Right renal pelvis (tissue), 4 donors: ENCODE data around the gene TTC21A. TPM values are rescaled to one million over a fixed set of nuclear protein-coding genes. Genes with fewer than 3 reads are reported as not detected.

Source experiments
- DNase-seq, 4 donors: peaks; one replicate each; pipeline ENCODE4 v3.0.0-alpha.2; 2013; ENCODE audit warnings: low read depth in 4 of 4, low spot score in 3 of 4, missing footprints in 1 of 4
- polyA plus RNA-seq, 4 donors: library from polyadenylated mRNA; unstranded; fragments of 120-200 nt; gene quantifications; one replicate each; pipeline ENCODE4 v1.2.1, GENCODE V29; 2013; ENCODE audit not compliant: insufficient read length in 4 of 4

The TTC21A gene
- polyA plus RNA-seq, 4 donors, result 5.9 to 10.9 (median 7.5) TPM

DNA sequence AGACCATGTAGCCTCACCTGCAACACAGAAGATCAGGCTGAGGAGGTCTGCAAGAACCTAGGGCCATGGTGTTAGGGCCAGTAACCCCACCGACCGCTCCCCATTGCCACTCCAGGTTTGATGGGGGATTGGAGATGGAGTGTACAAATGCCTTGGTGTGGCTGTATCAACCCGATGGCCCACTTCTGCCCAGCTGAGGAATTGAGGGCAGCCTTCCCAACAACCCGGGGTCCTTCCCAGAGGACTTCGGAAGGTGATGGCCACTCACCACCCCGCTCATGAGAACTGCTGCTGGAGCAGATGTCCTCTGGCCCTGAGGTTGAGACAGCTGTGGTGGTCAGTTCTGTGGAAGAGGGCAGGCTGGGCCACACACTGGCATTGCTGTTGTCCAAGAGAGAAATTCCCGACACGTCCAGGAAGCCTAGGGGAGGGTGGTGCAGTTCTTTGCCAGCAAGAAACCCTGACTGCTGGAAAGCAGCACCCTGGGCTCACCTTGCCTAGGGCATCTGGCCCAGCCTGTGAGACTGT is 8.9 kb upstream of the TTC21A start:
- no peak for DNase-seq

DNA sequence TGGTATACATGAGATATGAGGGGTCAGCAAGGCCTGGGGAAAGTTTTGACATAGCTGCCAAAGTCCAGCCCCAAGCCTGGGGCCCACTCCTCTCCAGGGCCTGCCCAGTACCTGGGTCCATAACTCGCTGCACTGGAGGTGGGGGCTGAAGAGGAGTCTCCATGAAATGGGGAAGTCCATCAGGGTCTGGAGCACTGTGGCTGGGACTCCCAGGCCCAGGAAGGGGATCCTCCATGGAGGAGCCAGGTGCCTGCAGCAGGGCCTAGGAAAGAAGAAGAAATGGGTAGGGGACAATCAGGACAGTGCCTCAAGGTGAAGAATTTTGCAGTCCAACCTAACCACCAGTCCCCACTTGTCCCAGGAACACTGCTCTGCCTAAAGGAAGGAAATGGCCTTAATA is 8.2 kb upstream of the TTC21A start:
- no peak for DNase-seq

DNA sequence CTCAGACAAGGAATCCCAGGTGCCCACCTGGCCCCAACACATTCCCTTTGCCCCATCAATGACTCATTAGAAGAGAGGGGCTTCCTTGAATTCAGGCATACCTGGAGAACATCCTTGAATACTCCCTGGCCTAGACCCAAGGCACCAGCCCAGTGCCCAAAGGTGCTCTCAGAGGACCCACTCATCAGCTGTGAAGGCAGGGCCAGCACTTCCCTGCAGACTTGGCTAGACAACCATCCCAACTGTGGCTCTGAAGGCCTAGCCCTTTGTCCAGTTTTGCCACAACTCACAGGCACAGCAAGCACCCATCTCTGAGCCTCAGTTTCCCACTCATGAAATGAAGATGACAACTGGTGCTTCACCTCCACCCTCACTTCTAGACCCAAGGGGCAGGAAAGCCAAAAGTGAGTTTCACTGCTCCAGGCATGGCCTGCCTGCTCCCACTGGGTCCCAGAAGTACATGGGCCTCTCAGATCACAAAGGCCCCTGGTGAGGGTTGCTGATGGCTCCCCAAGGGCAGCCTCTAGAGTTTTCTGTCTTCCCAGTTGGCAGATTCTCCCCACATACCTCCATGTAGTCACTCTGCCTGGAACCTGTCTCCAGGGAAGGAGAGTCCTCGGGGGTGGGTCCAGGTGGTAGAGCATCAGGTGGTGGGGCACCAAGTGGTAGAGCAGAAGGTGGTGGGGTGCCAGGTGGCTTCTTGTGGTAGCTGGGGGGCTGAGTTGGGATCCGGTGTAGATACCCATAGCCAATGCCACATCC is 7.6 kb upstream of the TTC21A start:
- no peak for DNase-seq

DNA sequence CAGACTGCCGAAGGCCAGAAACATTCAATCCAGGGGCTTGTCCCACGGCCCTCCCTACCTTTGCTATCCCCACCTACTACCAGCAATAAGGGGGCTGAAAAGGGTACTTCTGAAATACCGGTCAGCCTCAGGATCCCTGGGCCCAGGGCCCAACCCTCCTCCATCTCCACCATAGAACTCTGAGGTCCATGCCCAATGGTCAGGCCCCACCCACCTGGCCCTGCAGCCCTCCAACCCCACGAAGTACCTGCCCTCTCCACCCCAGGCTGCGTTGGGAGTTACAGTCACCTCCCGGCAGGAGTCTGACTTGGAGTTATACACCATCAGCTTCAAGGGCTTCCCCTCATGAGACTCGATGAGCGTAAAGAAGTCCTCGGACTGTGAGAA is 7.0 kb upstream of the TTC21A start:
- DNase-seq, result no peak

DNA sequence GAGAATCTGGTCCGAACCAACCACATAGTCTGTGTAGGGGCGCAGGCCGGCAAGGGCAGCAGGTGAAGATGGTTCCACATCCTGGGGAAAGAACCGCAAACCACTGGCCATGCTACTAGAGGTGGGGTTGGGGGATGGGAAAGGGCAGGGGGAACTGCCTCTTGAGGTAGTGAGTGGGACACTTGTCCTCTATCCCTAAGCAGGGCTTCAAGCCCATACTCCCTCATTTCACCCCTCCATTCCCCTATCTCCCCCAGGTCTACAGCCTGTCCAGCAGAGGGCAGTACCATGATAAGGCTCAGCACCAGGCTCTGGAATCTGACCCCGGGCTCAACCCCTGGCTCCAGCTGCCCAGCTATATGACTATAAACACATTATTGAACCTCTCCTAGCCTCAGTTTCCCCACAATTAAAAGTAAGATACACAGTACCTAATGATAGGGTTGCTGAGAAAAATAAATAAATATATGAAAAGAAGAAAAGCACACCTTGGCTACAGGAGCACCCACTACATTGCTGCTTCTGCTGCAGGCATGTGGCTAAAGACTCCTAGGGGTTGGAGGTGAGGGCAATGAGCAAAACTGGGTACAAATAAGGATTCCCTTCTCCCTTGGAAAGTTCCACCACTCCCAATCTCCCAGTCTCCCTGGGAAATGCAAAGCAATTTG is 6.3 kb upstream of the TTC21A start:
- no peak for DNase-seq

DNA sequence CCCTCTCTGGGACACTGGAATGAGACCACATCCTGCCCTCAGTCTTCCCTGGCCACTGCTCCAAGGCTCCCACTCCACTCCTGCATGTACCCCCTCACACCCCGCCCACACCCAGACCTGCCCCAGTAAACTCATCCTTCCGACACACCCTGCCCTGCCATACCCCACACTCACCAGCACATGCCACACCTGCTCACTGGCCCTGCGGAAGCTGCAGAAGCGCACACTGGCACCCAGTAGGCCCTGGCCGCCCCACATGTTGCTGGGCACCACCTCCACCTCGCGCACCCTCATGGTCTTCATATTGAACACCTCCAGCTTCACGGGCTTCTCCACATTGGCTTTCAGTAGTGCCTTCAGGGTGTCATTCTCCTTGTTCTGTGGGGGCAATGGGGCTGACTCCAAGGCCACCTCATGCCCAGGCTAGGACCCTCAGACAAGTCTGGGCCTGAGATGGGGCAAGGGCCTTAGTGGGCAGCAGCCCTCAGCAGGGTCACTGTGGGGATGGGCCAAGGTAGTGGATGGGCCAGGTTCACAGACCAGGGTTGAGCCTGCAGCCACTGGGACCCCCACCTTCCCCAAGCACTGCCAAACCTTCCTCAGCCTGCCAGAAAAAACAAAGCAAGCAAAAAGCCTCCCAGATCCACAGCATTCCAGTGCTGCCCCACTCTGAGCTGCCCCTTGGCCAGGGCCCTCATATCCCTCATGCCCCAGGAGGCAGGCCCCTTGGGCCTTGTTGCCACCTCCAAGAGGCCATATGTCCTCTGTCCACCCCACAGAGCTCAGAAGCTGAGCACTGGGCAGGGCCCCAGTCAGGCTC is 4.8 kb upstream of the TTC21A start:
- DNase-seq, result no peak

DNA sequence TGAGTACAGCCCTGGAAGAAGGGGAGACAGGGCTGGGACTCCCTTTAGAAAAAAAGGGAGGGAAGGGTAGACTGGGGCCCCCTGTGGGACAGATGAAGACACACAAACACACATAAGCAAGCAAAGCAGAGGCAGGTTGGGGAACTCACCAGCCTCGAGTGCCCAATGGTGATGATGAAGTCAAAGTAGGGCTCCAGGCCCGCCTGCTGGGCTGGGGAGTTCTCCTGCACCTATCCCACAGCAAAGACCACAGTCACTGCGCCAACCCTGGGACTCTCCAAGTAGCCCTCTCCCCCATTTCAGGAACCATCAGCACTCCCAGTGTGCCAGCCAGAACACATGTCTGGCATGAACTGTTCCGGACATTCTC is 4.2 kb upstream of the TTC21A start:
- no peak for DNase-seq

DNA sequence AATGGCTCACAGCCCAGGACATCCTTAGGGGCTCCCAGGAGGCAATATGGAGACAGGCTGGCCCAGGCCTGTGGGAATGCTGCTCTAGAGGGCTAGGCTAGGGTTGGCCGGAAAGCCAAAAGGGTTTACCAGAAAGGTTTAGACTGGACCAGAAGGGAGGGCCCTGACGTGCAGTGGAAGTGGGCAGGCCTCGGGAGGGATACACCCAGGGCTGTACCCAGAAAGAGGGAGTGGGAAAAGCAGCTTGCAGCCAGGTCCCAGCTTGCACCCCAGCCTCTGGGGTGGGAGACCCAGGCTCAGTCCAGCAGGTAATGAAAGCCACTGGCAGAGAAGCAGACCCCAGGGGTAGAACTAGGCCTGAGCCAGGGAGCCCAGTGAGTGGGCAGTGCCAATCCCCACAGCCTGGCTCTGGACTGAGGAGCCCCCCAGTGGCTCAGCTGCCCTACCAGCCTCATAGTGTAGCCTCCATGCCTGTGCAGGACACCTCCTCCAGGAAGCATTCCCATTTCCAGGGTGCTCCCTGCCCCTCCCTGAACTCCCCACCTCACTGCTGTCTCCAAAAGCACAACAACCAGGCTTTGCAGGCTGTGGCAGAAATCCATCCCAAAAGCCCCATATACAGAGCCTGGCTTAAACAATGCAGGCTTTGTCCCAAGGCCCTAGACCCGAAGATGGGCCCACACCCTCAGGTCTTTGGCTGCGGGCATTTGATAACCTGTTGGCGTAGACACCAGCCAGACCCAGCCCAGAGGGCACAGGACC is 3.5 kb upstream of the TTC21A start:
- no peak for DNase-seq

DNA sequence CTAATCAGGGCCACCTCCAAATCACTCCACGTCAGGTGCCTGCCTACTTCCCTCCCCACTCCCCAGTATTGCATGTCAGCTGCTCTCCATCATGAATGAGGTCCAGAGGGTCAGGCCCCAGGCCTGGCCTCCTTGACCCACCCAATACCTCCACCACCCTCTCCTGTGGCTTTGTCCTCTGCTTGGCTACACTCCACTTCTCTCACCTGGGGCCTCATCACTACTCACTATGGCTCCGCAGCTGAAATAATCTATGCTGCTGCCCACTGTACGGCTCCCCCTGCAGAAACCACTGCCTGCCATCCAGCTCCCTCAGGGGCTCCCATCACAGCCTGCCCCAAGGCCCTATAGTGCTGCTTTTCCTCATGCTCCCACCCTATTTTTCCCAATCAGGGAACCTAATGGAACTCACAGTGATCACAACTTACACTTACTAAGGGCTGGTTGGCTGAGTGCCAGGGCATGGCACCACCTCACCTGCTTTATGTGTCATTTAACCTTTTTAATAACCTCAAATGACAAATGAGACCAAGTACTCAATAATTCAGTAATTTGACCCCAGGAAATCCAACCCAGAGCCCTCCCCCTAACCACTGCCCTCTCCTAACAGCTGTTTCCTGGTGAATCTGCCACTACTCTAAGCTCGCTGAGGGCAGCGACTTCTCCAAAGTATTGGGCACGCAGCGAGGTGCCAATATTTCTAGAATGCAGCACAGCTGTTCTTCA is 2.4 kb upstream of the TTC21A start:
- DNase-seq, result no peak

DNA sequence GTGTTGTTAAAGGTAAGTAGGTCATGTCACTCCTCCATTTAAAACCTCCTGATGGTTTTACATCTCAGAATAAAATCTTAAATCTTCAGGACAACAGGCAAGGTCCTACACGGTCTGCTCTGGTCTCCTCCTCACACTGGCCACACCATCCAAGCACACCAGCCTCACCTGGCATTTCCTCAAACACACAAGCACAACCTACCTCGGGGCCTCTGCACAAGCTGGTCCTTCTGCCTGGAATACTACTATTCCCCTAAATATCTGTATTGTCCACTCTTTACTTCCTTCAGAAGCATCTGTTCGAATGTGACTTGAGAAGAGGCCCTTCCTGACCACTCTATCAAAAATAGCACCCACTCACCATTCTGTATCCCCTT is 1.8 kb upstream of the TTC21A start:
- no peak for DNase-seq

DNA sequence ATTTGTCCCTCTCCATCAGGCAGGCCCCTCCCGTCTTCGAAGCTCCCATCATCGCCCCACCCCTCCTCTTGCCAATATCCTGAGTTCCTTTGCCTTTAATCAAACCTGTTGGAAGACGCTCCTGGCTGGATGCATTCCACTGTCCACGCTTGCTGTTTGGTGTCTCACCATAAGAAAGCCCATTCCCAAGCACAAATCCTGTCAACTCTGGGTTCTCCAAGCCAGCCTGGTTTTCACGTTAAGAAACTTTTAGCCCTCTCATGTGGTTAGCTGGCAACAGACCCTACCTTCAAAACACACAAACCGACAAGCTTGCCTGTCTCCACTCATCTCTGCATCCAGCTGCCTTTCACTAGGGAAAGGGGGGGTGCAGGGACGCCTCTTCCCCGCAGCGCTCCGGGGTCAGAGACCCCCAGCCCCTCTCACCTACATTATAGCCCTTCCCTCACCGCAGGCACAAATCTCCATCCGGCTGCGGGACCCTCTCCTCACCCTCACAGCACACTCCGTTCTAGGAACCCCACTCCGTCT is 1.1 kb upstream of the TTC21A start:
- no peak for DNase-seq

DNA sequence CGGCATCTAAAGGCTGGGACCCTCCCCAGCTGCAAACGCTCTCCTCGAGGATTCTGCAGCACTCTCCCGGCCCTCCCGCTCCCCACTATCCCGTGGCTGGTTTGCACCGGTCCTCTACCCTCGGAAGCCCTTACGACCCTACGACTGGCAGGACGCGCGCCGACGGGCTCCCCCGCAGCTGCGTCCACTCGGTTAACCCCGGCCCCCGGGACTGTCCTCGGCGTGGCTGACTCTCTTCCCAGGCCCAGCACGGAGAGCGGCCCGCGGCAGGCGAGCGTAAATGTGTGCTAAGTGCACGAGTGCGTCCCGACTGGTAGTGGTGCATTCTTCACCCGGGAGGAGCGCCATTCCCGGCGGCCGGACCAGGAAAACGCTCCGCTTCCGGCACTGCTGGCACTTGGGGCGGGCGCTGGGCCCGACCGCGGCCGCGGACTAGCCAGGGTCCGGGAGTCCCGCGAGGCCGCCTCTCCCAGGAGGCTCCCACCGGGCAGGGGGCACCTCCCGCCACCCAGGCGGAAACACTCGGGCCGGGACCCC is 561 bp upstream of the TTC21A start:
- peak in 1 of 4 donors; percentile 39 for DNase-seq

DNA sequence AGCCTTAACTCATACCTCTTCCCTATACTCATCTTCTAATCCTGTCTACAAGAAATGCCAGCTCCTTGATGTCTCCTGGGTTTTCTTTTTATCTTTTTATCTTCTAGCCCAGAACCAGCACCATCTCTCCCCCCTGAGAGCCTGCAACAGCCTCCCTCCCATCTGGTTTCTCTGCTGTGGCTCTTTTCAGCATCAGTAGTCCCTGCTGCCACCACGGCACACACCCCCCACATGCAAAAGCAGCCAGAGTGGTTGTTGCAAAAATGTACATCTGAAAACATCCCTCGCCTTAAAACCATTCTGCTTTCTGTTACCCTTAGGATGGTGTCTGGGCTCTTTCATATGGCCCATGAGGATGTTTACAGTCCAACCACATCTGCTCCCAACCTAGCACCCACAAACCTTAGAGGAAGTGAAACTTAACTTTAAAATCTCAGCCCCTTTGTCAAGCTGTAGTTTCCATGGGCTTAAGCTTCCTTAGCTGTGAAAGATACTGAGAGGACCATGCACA is 775 bp downstream of the TTC21A start:
- no peak for DNase-seq

DNA sequence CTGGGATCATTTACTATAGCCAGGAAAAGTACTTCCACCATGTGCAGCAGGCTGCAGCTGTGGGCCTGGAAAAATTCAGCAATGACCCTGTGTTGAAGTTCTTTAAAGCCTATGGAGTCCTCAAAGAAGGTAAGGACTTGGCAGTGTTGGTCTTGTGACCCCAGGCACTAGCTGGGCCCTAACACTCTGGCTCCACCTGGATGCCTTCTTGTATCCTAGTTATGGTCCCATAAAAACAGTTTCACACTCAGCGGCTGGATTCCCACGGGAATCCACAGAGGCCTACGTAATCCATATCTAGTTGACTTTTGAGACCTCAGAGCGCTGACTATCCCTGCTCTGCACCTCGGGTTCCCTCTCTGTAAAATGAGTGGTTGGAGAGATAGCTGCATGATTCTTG is 1.6 kb downstream of the TTC21A start:
- no peak for DNase-seq

DNA sequence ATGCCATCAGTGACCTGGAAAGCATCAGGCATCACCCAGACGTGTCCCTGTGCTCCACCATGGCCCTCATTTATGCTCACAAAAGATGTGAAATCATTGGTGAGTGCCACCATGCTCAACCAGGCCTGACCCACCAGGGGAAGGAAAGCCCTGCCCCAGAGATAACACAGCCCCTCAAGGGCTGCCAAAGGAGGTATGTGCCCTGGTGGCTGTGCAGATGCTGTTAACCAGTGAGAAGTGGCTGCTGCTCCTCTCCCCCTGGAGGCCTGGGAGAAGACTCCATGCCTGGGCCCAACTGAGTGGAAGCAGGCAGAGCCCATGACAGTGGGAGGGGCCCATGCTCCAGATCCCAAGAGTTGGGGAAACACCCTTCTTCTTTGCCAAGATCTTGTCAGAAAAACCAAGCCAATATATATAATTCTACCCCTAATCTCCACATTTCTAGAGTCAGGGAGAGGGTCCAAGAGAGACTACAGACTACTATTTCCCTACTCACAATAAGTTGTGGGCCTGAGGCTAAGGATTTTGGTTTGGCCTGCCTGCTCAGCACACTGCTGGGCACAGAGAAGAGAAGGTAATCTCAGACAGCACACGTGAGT is 2.7 kb downstream of the TTC21A start:
- DNase-seq, result no peak

DNA sequence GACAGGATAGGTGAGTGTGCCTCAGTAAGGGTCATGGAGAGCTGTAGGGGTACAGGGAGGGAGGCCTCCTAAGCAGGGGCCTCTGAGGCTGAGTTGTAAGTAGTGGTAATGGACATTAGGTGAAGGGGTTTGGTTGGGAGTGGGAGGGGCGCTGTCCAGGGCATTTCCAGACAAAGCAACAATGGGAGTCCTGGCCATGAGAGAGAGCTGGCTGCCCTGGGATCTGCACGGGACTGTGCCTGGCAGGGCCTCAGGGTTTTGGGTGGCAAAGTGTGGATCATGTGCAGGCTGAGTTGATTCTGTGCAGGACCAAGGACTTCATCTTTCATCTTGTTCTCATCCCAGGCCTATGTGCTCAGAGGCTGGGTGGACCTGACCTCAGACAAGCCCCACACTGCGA is 4.6 kb downstream of the TTC21A start:
- no peak for DNase-seq

DNA sequence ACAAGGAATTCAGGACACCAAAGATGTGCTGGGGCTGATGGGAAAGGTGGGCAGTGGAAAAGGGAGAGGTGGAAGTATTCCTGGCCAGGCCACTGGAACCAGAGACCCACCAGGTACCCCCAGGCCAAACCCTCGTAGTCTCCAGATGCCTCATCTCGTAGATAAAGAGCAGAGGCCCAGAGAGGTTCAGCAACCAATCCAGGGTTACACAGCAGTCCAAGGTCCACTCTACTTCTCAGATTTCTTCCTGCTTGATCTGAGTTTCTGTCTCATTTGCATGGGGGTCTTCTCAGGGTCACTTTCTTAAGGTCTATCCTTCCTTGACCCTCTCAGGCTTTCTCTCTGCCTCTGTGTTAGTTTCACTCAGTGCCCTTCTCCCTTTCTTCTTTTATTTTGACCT is 5.1 kb downstream of the TTC21A start:
- no peak for DNase-seq

DNA sequence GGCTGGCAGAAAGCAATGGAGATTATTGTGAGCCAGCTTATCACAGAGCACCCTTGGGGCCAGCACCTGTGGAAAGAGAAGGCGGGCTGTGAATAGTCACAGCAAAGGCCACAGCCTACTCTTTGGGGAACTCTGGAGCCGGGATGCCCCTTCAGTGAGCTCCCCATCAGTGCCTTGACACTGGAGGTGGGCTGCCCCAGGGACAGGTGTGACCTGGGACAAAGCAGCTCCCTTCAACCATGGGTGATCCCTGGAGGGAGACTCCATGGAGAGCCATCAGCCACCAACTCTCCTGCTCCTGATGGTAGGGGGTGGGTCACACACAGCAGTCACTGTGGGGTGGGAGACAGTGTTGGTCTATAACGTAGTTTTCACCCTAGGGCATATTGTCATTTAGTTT is 5.8 kb downstream of the TTC21A start:
- no peak for DNase-seq

DNA sequence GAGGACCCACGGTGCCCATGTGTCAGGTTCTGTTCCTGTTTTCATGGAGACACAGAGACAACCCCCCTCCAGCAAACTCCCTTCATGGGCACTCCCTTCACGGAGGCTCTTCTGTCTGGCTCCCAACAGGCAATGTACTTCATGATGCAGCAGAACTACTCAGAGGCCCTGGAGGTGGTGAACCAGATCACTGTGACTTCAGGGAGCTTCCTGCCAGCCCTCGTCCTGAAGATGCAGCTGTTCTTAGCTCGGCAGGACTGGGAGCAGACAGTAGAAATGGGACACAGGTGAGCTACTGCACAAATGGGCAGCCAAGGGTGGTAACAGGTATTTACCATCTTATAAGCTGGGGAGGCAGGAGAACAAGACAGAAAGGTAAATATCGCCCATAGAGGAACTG is 7.0 kb downstream of the TTC21A start:
- DNase-seq, result no peak
